Neural progenitor cell (in vitro differentiated cells): Measurements from ENCODE around the gene C22orf15.

Experiments
- CTCF ChIP-seq: fragments of 200-600 bp; sonication (generic); IDR thresholded peaks from 2 replicates; pipeline ENCODE4 v1.5.1; 2017; ENCODE audit warnings: antibody characterized with exemption, mild to moderate bottlenecking
- EZH2 ChIP-seq: fragments of 200-600 bp; sonication (generic); IDR thresholded peaks from 2 replicates; pipeline ENCODE4 v1.6.1; 2017; ENCODE audit warnings: antibody characterized with exemption, mild to moderate bottlenecking, moderate library complexity
- EZH2phosphoT487 ChIP-seq: fragments of 200-600 bp; sonication (generic); IDR thresholded peaks from 2 replicates; pipeline ENCODE4 v1.6.1; 2017; ENCODE audit warnings: antibody characterized with exemption

- no peak for TF ChIP-seq EZH2
- TF ChIP-seq CTCF, result no peak
- no peak for TF ChIP-seq EZH2phosphoT487
Measured at GRCh38 chr22:23781511-23782183, 18.9 kb downstream of the C22orf15 start.
